Activated CD8-positive, alpha-beta memory T cell treated with anti-CD3 and anti-CD28 coated beads, Interleukin-2, amount 10 ng/mL, durations not matched to agents 7 days and 5 days (primary cell): ENCODE measurements around the gene RBMY1J. TPM values are rescaled to one million over a fixed set of nuclear protein-coding genes. Genes with fewer than 3 reads are reported as not detected.
"Not testable (repeated sequence)": the region's sequence is repeated elsewhere in the genome, so short reads cannot be mapped to it uniquely, and the experiment has no call there.

Source experiments
- ATAC-seq: fragments of 150-1000 bp; cut with Tn5 transposase; one replicate; pipeline ENCODE4 v1.10.0; 2021; ENCODE audit warnings: moderate library complexity
- CTCF ChIA-PET: fragments of 350-600 bp; sonication (Branson Sonifier 250); formaldehyde crosslinking; loops from one replicate; lab custom pipeline; 2021; ENCODE audit warnings: antibody characterized with exemption; lab: Charles Lee
- DNase-seq: peaks from one replicate; pipeline ENCODE4 v3.0.0-alpha.2; 2020
- H3K27ac Mint-ChIP-seq: one replicate; pipeline ENCODE4 v1.8.0; 2021; ENCODE audit warnings: mild to moderate bottlenecking, mixed read lengths
- H3K27me3 Mint-ChIP-seq: one replicate; pipeline ENCODE4 v1.8.0; 2021; ENCODE audit warnings: mixed read lengths
- H3K36me3 Mint-ChIP-seq: one replicate; pipeline ENCODE4 v1.8.0; 2021; ENCODE audit warnings: mild to moderate bottlenecking, mixed read lengths
- H3K4me1 Mint-ChIP-seq: one replicate; pipeline ENCODE4 v1.8.0; 2021; ENCODE audit warnings: mixed read lengths
- H3K4me3 Mint-ChIP-seq: one replicate; pipeline ENCODE4 v1.8.0; 2021; ENCODE audit warnings: mild to moderate bottlenecking, moderate library complexity, mixed read lengths
- H3K9me3 Mint-ChIP-seq: one replicate; pipeline ENCODE4 v1.8.0; 2022; ENCODE audit warnings: low read depth, mixed read lengths
- total RNA-seq, 2 experiments: library from RNA; stranded (reverse); gene quantifications; one replicate each; pipeline ENCODE4 v1.2.3, GENCODE V29; 2021

RBMY1J gene
- total RNA-seq = not detected

DNA sequence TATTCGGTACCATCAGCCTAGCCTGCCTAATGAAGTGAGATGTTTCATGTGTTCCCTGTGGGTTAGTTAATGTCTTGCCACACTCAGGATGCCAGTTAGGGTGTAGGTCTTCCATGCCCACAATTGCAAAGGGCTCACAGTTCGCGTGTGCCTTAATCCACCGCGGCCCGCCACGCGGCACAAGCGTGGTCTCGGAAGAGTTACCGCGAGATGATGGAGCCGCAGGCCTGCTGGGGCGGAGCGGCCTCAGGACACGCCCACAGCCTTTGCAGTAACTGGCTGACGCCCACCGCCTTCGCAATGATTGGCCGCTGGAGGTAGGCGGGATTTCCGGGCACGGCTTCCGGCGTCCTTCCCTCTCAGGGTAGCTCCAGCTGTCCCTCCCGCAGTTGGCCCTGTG, at the start of gene RBMY1J:
Gene RBMY1J, plus strand, starts transcription at position 301 of the 400 bp plus-strand sequence. CDS start 2,038 bp downstream, outside the sequence.
- H3K36me3 Mint-ChIP-seq, H3K9me3 Mint-ChIP-seq, CTCF ChIA-PET, H3K4me3 Mint-ChIP-seq, DNase-seq, H3K27ac Mint-ChIP-seq, H3K27me3 Mint-ChIP-seq, ATAC-seq, H3K4me1 Mint-ChIP-seq: not testable (repeated sequence)

GRCh38 chrY:22367416-22367815, 35.8 kb upstream of the RBMY1J start:
- Mint-ChIP-seq H3K36me3 (no peaks in the 10 kb centered on the region), H3K27ac (no peak overlapping the region), H3K4me3 (no peak overlapping the region), H3K27me3 (no peaks in the 10 kb centered on the region), H3K9me3 (no peaks in the 10 kb centered on the region), H3K4me1 (no peaks in the 10 kb centered on the region)
- DNase-seq (no peak), ATAC-seq (no peak)
- CTCF ChIA-PET = no interaction called here

DNA sequence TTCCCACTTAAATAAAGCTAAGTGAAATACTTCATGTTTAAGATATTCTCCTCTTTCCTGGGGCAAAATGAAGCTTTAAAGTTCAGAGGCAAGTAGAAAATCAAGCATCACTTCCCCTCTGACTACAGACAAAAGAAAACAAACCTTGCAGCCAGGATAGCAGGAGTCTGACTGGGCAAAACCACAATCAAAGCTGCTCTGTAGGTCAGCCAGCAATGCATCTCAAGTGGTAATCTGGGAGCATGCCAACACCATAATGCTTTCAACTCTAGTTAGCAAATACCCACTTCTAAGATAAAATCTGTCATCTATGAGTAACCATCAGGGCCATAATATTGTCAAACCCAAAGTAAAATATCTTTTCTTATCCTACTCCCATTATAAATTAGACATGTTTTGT, 32.6 kb upstream of the RBMY1J start:
- Mint-ChIP-seq H3K9me3 (no peaks in the 10 kb centered on the region), H3K4me1 (no peaks in the 10 kb centered on the region), H3K27me3 (no peaks in the 10 kb centered on the region), H3K4me3 (no peak overlapping the region), H3K36me3 (no peaks in the 10 kb centered on the region), H3K27ac (no peak overlapping the region)
- ATAC-seq = no peak
- CTCF ChIA-PET = no interaction called here
- DNase-seq = no peak

GRCh38 chrY:22373494-22373893, 29.7 kb upstream of the RBMY1J start:
- CTCF ChIA-PET = no interaction called here
- Mint-ChIP-seq H3K27me3 (no peaks in the 10 kb centered on the region), H3K36me3 (no peaks in the 10 kb centered on the region), H3K4me1 (no peaks in the 10 kb centered on the region), H3K27ac (no peak overlapping the region), H3K9me3 (peaks cover 4% of the 10 kb centered on the region), H3K4me3 (no peak overlapping the region)
- ATAC-seq (no peak), DNase-seq (no peak)

- H3K9me3 Mint-ChIP-seq, H3K27ac Mint-ChIP-seq, H3K36me3 Mint-ChIP-seq, DNase-seq, CTCF ChIA-PET, H3K4me1 Mint-ChIP-seq, H3K4me3 Mint-ChIP-seq, H3K27me3 Mint-ChIP-seq, ATAC-seq: not testable (repeated sequence)
Measured at GRCh38 chrY:22444718-22445396, 41.6 kb downstream of the RBMY1J start.

GRCh38 chrY:22455522-22455921, 52.3 kb downstream of the RBMY1J start:
- H3K9me3 Mint-ChIP-seq, H3K4me1 Mint-ChIP-seq, ATAC-seq, DNase-seq, CTCF ChIA-PET, H3K36me3 Mint-ChIP-seq, H3K27ac Mint-ChIP-seq, H3K4me3 Mint-ChIP-seq, H3K27me3 Mint-ChIP-seq: not testable (repeated sequence)

DNA sequence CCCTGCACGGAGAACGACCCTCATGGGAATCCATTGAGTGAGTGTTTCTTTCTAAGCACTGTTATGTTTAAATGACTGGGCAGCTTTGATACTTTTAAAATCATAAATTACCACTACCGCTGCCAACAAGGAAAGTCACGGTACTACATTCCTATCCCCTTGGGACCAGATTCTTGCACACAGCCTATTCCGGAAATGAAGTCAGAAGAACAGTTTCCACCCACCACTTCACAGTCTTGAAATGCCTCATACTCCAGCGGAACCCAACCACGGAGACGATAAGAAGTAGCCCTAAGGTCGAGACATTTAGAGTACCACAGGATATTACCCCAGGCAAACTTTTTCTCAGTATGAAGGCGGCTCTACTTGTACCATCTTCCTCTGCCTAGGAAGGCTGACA, 58.8 kb downstream of the RBMY1J start:
- ATAC-seq, CTCF ChIA-PET, H3K9me3 Mint-ChIP-seq, H3K4me1 Mint-ChIP-seq, DNase-seq, H3K36me3 Mint-ChIP-seq, H3K4me3 Mint-ChIP-seq, H3K27ac Mint-ChIP-seq, H3K27me3 Mint-ChIP-seq: not testable (repeated sequence)

Other genes with a start within 250 kb of the RBMY1J start
- not detected for gene RBMY1F, start 220.5 kb upstream of the RBMY1J start, total RNA-seq